Raji (cell line): ENCODE measurements around the gene GC.

Source experiments
- POLR2A ChIP-seq: IDR thresholded peaks from 2 replicates; pipeline ENCODE4 v1.6.1; 2011; ENCODE audit warnings: low read depth, low read length, control low read depth; ENCODE audit not compliant: insufficient read depth

The GC gene, protein sequence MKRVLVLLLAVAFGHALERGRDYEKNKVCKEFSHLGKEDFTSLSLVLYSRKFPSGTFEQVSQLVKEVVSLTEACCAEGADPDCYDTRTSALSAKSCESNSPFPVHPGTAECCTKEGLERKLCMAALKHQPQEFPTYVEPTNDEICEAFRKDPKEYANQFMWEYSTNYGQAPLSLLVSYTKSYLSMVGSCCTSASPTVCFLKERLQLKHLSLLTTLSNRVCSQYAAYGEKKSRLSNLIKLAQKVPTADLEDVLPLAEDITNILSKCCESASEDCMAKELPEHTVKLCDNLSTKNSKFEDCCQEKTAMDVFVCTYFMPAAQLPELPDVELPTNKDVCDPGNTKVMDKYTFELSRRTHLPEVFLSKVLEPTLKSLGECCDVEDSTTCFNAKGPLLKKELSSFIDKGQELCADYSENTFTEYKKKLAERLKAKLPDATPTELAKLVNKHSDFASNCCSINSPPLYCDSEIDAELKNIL

DNA sequence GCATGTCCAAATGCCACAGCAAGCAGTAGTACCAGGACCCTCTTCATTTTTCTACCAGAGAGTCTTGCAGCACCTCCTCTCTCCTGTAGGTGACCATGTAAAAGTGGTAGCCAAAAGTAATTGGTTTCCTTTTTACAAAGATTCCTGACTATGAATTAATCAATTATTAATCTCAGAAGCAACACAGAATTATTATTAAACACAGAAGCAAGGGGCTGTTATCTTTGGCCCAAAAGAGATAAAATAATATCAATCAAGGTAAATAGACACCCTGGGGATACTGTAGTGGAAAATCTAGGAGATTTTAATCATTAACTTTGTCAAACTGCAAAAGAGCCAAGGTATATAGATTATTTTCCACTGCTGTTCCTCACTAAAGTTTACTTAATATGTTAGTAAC, at the start of gene GC:
GC (minus strand) TSS at position 108 of the 400 bp plus-strand sequence; CDS start at position 47, 61 bp downstream.
- no peak for TF ChIP-seq POLR2A

DNA sequence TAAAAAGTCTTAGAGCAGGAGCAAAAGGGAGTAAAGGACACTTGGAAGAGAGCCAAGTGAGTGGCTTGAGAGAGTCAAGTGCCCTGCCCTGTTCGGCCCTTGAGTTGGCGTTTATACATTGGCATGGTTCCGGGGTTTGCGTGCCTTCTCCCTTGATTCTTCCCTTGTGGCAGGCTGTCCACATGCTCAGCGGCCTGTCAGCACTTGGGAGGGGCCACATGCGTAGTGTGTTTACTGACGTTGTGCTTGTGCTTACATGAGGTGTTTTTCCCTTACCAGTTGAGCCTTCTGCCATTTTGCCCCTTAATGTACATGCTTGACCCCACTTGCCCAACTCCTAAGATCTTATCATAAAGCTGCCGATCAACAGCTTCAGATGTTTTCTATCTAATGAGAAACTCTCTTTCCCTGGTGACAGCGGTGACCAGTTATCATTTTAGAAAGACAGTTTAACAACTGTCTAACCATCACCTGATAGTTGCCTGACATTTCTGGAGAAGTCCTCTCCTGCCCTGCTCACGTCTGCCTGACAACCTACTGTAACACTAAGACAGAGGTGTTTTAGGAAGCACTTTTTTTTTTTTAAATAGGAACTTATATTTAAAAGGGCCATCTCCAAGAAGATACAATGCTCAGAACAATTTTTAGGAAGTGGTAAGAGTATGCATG, 49.5 kb upstream of the GC start:
- no peak for TF ChIP-seq POLR2A

DNA sequence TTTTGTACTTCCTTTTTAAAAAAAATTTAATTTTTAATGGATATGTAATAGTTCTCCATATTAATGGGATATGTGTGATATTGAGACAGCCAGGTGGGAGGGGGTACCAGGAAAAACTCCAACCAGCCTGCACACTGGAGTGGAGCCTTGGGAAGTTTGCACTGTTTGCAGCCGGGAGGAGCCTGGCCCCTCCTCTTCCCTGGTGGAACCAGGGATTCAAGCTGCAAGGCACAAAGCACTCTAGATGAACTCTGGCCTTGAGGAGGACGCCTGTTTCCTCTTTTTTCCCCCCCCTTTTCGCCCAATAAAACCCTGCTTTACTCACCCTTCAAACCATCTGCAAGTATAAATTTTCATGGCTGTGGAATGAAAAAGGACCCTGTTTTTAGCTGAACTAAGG, 48.2 kb upstream of the GC start:
- TF ChIP-seq POLR2A = no peak

DNA sequence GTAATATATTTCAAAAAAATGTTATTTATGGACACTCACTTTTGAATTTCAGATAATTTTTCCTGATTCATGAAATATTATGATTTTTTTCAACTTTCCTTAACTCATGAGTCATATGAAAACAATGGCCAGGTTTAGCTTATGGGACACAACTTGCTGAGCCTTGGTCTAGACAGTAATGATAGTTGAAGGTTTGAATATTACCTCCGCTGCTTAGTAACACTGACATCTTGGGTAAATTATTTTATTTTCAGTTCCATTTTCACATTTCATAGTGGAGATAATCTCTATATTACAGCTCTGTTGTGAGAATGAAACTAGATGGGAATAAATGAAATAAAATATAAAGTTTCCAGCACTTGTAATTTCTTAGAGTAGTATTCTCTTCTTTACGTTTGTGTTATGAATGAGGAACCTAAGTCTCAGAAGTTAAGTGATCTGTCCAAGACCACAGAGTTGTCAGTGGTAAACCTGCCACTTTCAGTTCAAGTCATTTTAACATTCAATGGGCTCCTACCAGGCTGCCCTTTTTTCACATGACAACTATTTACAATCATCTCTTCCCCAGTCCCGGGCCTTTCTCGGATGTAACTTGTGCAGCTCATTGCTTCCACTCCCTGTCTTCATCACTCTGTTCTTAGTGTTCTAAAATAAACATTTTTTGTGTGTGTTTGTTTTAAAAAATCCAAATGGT, 46.8 kb upstream of the GC start:
- TF ChIP-seq POLR2A = no peak

DNA sequence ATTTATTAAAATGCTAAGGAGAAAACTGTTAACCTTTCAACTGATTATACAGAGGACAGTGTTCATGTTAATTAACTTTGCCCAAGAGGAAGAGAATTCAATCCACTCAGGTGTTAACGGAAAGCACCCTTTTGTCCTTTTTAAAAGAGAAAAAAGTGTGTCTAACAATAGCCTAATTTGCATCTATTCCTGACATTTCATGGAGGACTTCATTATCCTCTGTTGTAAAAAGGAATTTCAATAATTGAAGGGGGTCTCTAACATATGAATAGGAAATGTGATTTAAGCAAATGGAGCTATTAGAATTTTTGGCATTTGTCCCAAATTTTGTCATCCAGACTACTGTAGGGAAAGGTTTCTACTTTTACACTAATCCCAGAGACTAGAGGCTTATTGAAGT, 44.6 kb upstream of the GC start:
- no peak for TF ChIP-seq POLR2A

DNA sequence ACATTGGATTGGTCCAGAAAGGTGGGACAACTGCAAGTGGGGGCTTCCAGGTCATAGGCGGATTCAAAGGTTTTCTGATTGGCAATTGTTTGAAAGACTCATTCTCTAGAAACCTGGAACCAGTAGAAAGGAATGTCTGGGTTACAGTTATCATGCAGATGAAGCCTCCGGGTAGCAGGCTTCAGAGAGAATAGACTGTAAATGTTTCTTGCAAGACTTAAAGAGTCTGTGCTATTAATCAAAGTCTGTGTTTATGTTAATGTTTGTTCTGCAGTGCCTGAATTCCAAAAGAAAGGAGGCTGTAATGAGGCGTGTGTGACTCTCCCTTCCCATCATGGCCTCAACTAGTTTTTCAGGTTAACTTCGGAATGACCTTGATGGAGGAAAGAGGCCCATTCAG, 43.9 kb upstream of the GC start:
- no peak for TF ChIP-seq POLR2A

DNA sequence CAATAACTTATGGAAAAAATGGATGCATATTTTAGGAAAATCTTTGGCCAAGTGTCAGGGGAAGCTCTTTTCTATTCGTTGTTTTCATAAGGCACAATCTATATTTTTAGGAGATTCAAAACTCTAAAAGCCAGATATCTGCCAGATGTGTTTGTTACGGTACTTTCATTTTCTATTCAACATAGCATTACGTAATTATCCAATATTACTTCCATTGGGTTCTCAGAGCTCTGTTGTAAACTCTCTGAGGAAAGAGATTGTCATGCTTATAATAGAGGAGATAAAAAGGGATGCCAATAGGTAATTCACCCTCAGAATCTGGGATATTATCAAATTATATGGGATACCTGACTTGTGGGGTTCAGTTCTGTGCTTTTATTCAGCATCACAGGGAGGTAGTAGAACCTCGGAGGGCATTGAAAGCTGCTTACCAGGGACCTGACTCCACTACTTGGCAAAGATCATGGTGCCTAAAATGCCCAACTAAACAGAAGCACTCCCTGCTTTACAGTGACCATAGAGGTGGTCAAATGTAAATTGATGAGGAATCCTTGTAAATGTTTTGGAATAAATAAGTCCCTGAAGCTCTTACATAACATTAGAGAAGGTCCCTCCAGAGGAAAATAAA, 32.9 kb upstream of the GC start:
- TF ChIP-seq POLR2A = no peak

DNA sequence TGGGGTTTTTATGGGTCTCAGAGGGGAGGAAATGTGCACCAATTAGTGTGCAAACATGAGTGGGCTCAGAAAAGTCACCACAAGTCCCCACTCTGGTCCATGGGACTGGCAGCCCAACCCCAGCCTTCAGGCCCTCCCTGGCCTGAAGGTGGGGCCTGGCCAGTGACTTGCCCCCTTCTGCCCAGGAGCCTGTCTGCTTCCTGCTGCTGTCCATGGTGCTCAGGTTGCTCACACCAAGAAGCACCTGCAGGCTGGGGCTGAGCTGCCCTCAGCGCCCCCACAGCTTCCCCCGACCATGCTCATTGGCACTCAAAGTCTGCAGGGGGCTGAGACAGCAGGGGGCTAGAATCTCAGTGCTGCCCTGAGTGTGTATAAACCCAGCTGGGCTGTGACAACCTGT, 30.6 kb upstream of the GC start:
- no peak for TF ChIP-seq POLR2A

DNA sequence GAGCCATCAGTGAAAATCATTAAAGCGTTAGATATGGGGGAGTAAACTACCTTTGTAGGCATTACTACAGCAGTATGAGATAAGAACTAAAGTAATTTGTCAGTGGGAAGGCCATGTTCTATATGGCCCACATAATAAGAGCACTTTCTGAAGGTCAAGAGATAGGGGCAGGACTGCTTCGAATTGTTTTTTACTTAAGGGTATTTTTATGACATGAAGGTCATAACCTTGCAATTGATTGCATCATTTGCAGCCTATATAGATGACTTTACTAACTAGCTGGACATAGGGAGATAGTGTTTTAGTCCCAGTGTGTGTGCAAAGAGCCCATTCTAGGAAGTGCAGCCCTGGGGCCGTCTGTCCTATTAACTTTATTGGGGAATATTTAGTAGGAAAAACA, 23.6 kb upstream of the GC start:
- no peak for TF ChIP-seq POLR2A

DNA sequence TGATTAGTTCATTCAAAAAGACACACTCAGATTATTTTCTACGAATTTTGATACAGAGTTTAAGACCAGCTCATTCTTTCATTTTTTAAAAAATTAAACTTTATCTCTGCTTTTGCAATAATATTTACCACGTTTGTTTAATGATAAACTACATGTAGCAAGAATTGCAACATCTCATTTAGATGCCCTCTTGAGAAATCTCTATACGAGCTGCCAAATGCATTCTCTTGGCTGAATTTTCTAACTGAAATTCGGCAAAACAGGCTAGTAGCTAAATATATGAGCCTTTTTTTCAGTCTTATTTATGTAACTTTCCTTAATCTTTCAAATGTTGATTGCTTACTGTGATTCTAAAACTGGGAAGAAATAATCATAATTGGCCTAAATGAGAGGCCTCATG, 2.1 kb upstream of the GC start:
- no peak for TF ChIP-seq POLR2A

DNA sequence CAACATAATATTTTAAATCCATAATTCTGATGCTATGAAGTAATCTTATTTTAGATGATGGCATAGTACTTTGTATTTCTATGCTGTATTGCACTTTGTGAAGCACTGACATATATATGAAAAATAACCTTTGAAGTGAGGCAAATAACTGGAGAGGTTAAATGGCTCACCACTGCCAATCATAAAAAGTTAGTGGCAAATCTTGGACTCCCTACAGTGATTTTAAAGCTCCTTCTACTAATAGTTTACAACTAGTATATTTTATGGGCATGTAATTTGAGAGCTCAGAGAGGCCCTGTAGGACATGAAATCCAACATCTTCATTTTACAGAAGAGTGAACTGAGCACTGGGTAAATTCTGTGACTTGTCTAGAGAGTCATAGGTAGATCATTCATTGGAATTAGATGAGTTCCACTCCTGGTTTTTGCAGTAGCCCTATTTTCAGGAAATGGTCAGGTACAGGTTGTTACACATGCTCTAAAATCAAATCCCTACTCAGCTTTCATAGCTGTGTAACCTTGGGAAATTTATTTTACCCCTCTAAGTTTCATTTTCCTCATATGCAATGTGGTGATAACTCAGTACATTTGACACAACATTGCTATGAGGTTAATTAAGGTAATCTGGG, 804 bp upstream of the GC start:
- no peak for TF ChIP-seq POLR2A

DNA sequence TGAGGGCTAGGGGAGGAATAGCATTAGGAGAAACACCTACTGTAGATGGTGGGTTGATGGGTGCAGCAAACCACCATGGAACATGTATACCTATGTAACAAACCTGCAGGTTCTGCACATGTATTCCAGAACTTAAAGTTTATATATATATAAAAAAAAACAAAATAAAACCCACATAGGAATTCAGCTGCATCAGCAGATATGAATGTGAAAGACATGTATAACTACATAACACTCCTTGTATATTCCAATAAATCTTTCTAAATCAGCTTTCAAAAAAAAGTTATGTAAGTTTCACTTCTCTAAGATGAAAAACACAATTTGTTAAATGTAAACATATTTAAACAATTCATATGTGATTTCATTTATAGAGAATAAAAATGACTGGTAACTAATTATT, 6.0 kb downstream of the GC start:
- TF ChIP-seq POLR2A = no peak

DNA sequence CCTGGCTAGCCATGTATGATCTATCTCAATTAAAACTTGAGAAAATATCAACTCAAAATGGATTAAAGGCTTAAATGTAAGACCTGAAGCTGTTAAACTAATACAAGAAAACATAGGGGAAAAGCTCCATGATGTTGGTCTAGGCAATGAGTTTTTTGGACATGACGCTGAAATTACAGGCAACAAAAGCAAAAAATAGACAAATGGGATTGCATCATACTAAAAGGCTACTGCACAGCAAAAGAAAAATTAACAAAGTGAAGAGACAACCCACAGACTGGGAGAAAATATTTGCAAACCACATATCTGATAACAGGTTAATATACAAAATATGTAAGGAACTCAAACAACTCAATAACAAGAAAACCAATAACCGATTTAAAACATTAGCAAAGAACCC, 8.4 kb downstream of the GC start:
- TF ChIP-seq POLR2A = no peak

DNA sequence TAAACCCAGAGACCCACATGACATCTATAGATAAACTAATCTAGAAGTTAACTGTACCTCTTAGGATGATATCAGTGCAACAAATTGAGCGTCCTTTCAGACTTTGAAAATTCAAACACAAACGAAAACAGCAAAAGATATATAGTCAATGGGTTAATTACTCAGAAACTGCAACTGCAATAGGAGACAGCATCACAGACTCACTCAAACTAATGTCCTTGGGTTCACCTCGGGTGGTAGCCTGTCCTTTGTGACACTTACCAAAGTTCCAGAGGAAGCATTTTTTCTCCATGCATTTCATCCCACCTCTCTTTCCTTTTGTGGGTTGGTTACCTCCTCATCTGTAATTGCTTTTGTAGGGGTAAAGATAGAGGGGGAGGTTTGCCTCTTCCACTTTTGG, 9.7 kb downstream of the GC start:
- no peak for TF ChIP-seq POLR2A

DNA sequence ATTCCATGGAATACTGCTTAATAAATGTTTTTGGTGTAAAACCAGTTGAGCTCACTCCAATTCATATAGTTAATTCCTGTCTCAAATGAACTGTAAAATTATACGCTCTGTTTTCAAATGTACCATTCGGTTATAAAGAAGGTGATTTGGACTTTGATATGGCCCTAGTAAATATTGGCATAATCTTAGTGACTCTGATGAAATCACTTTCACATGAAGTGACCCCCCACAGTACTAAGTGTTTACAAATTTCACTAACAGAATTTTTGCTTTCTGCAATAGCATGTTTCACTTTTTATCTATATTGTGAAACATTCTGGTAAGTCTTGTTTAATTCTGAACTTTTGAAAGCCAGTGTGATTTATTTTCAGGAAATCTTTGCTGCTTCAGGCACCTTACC, 10.9 kb downstream of the GC start:
- no peak for TF ChIP-seq POLR2A
